ENCODE measurements around the gene APOB. TPM values are rescaled to one million over a fixed set of nuclear protein-coding genes. Genes with fewer than 3 reads are reported as not detected.

Gene APOB
- total and polyA plus RNA-seq, 2 of the 13 experiments (the other 11 are each of a cell fraction or from before 2014, with no cell fraction given): 1,569 to 2,515 TPM

DNA sequence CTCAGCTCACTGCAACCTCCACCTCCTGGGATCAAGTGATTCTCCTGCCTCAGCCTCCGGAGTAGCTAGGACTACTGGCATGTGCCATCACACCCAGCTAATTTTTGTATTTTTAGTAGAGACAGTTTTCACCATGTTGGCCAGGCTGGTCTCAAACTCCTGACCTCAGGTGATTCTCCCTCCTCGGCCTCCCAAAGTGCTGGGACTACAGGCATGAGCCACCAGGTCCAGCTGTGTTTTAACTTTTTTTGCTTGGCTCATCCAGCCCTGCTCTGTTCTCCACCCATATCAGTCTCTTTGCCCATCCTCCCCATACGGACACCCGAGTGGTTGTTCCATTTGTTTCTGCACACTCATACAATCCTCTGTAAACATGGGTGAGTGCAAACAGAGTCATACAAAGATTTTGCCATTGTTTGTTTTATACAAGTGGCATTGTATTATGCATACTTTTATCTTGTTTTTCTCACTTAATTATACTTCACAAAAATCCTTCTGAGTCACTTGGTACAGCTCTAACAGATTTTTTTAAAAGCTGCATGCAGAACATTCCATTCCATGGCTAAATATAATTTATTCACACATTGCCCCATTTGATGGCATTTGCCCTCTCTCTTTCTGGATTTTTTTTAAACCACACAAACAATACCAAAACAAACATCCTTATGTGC, 5.3 kb downstream of the APOB start (continued):
- TF ChIP-seq, protein P1, sequence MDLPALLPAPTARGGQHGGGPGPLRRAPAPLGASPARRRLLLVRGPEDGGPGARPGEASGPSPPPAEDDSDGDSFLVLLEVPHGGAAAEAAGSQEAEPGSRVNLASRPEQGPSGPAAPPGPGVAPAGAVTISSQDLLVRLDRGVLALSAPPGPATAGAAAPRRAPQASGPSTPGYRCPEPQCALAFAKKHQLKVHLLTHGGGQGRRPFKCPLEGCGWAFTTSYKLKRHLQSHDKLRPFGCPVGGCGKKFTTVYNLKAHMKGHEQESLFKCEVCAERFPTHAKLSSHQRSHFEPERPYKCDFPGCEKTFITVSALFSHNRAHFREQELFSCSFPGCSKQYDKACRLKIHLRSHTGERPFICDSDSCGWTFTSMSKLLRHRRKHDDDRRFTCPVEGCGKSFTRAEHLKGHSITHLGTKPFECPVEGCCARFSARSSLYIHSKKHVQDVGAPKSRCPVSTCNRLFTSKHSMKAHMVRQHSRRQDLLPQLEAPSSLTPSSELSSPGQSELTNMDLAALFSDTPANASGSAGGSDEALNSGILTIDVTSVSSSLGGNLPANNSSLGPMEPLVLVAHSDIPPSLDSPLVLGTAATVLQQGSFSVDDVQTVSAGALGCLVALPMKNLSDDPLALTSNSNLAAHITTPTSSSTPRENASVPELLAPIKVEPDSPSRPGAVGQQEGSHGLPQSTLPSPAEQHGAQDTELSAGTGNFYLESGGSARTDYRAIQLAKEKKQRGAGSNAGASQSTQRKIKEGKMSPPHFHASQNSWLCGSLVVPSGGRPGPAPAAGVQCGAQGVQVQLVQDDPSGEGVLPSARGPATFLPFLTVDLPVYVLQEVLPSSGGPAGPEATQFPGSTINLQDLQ (CRISPR knock-in tag; IDR thresholded peaks at IDR 0.05): no peak
- TF ChIP-seq KAT2B (IDR thresholded peaks at IDR 0.05; ENCODE audit: borderline replicate concordance, low read depth, low read length): no peak
- peak in 1 of 2 experiments; percentile 20; a peak in 1 of 4 replicates for TF ChIP-seq POLR2A (IDR thresholded peaks at IDR 0.05; ENCODE audit: insufficient read depth in 1 of 2, low read depth in 2 of 2, low read length in 2 of 2)
- TF ChIP-seq ZNF33A (CRISPR knock-in tag; IDR thresholded peaks at IDR 0.05; ENCODE audit: borderline replicate concordance): no peak
- TF ChIP-seq SMYD3 (CRISPR knock-in tag; IDR thresholded peaks at IDR 0.05): 0 out of 2 replicates have a peak, but pooled peaks have one; percentile 13
- TF ChIP-seq MAFF (IDR thresholded peaks at IDR 0.05; ENCODE audit: low read depth, low read length): 0 out of 2 replicates have a peak, but pooled peaks have one; percentile 10
- 0 out of 2 replicates have a peak, but pooled peaks have one; percentile 52 for TF ChIP-seq CC2D1A (CRISPR knock-in tag; IDR thresholded peaks at IDR 0.05)
- peak; percentile 63 for TF ChIP-seq MBD4 (IDR thresholded peaks at IDR 0.05; ENCODE audit: borderline replicate concordance, low read length)
- 0 out of 2 replicates have a peak, but pooled peaks have one; percentile 37 for TF ChIP-seq ZNF7 (CRISPR knock-in tag; IDR thresholded peaks at IDR 0.05)
- no peak for TF ChIP-seq TOPORS (CRISPR knock-in tag; IDR thresholded peaks at IDR 0.05)
- TF ChIP-seq MYPOP (CRISPR knock-in tag; IDR thresholded peaks at IDR 0.05): peak; percentile 42; the same call in 1 of the 2 replicates
- TF ChIP-seq ZNF75D (CRISPR knock-in tag; IDR thresholded peaks at IDR 0.05; ENCODE audit: borderline replicate concordance): no peak
- no peak for TF ChIP-seq ZNF720 (CRISPR knock-in tag; IDR thresholded peaks at IDR 0.05)
- TF ChIP-seq ZNF230 (CRISPR knock-in tag; IDR thresholded peaks at IDR 0.05): no peak
- TF ChIP-seq SRY (CRISPR knock-in tag; IDR thresholded peaks at IDR 0.05): no peak
- 0 out of 2 replicates have a peak, but pooled peaks have one; percentile 30 for TF ChIP-seq NCOA1 (CRISPR knock-in tag; IDR thresholded peaks at IDR 0.05)
- TF ChIP-seq MTF2 (CRISPR knock-in tag; IDR thresholded peaks at IDR 0.05; ENCODE audit: borderline replicate concordance): no peak
- no peak for TF ChIP-seq ZNF775 (CRISPR knock-in tag; IDR thresholded peaks at IDR 0.05; ENCODE audit: borderline replicate concordance)
- TF ChIP-seq NKX3-1 (CRISPR knock-in tag; IDR thresholded peaks at IDR 0.05): peak; percentile 42; the same call in 1 of the 2 replicates
- TF ChIP-seq TRAFD1 (CRISPR knock-in tag; IDR thresholded peaks at IDR 0.05; ENCODE audit: borderline replicate concordance): no peak

All from HepG2 (cell line).